K562 (cell line): ENCODE results near the gene INMT. TPM values are rescaled to one million over a fixed set of nuclear protein-coding genes. Genes with fewer than 3 reads are reported as not detected.

Experiments used
- ATAC-seq: fragments of 200-7000 bp; cut with Tn5 transposase; 3 replicates; pipeline ENCODE4 v1.9.1; 2020; ENCODE audit warnings: moderate library complexity
- BruUV-seq: library from RNA; stranded (reverse); fragments of 400-500 nt; replicated peaks from 2 replicates; lab custom pipeline; 2021; lab: Mats Ljungman, UMichigan
- CTCF ChIA-PET: fragments of 300-600 bp; formaldehyde crosslinking; extraction: SDS; loops from one replicate; lab custom pipeline; 2021; ENCODE audit warnings: low intra/inter-chr PET ratio; lab: Yijun Ruan, JAX
- POLR2A ChIA-PET: fragments of 300-600, 350-650 bp; sonication (Branson Sonifier 250); formaldehyde crosslinking; extraction: SDS; loops from one replicate; lab custom pipeline; 2021; ENCODE audit warnings: antibody characterized with exemption, inconsistent platforms; lab: Yijun Ruan, JAX
- DNase-seq, 4 experiments: peaks; one replicate each; pipeline versions ENCODE4 v3.0.0 to v3.0.0-alpha.2; 2011 to 2018; ENCODE audit warnings: low spot score in 3 of 4, mixed read lengths in 3 of 4; ENCODE audit errors: extremely low read depth in 1 of 4
- FAIRE-seq: peaks from 2 replicates; lab custom pipeline; 2011; peaks lifted over from hg19 to GRCh38; lab: Jason Lieb, UNC
- H2AFZ ChIP-seq: 2 replicates; pipeline ENCODE4 v1.6.0; 2011; ENCODE audit warnings: low read depth, low read length, control low read depth, inconsistent platforms
- H3K27ac ChIP-seq: fragments of 200-600 bp; 3 replicates; pipeline ENCODE4 v1.8.0; 2011; ENCODE audit warnings: low read depth, mild to moderate bottlenecking, control low read depth, inconsistent platforms, low read length, moderate library complexity, mixed read lengths; ENCODE audit errors: extremely low read depth
- H3K27me3 ChIP-seq, 2 experiments: fragments of 300-600 bp in 1 of 2; 2 replicates in 1 of 2; 3 replicates in 1 of 2; pipeline versions ENCODE4 v1.6.0 to v1.8.0; 2011; ENCODE audit warnings: inconsistent platforms in 2 of 2, low read length in 2 of 2, mild to moderate bottlenecking in 1 of 2, mixed read lengths in 1 of 2, moderate library complexity in 1 of 2; ENCODE audit not compliant: control insufficient read depth in 2 of 2, insufficient read depth in 2 of 2
- H3K36me3 ChIP-seq: fragments of 300-600 bp; 3 replicates; pipeline ENCODE4 v1.8.0; 2011; ENCODE audit warnings: mild to moderate bottlenecking, low read length, inconsistent platforms; ENCODE audit not compliant: control insufficient read depth, insufficient read depth
- H3K4me1 ChIP-seq, 2 experiments: fragments of 200-600 bp in 1 of 2; replicated peaks in 1 of 2; 2 replicates in 1 of 2; 3 replicates in 1 of 2; pipeline versions ENCODE4 v1.5.1 to v1.8.0; 2011; ENCODE audit warnings: inconsistent platforms in 2 of 2, low read length in 2 of 2, mild to moderate bottlenecking in 1 of 2, mixed read lengths in 1 of 2, moderate library complexity in 1 of 2; ENCODE audit not compliant: control insufficient read depth in 2 of 2, insufficient read depth in 2 of 2
- H3K4me2 ChIP-seq: 2 replicates; pipeline ENCODE4 v1.6.1; 2011; ENCODE audit warnings: low read length, control low read depth, inconsistent platforms, mixed read lengths; ENCODE audit not compliant: insufficient read depth
- H3K4me3 ChIP-seq: fragments of 200-600 bp; sonication (generic), shearing (Covaris generic); 2 replicates; pipeline ENCODE4 v1.5.1; 2016; ENCODE audit warnings: control low read depth, inconsistent platforms
- H3K79me2 ChIP-seq: fragments of 200-600 bp; 3 replicates; pipeline ENCODE4 v1.8.0; 2011; ENCODE audit warnings: low read length, inconsistent platforms; ENCODE audit not compliant: control insufficient read depth, insufficient read depth
- H3K9ac ChIP-seq, 2 experiments: 2 replicates each; pipeline versions ENCODE4 v1.6.0 to v1.6.1; 2011; ENCODE audit warnings: low read depth in 2 of 2, low read length in 2 of 2, control low read depth in 1 of 2, inconsistent platforms in 1 of 2, mild to moderate bottlenecking in 1 of 2, mixed read lengths in 1 of 2; ENCODE audit not compliant: insufficient read depth in 1 of 2
- H3K9me1 ChIP-seq: one replicate; pipeline ENCODE4 v1.6.0; 2011; ENCODE audit warnings: inconsistent platforms, mild to moderate bottlenecking, low read length, moderate library complexity; ENCODE audit not compliant: control insufficient read depth, insufficient read depth
- H3K9me3 ChIP-seq: replicated peaks from 2 replicates; pipeline ENCODE4 v1.5.1; 2011; ENCODE audit warnings: low read depth, low read length, inconsistent platforms; ENCODE audit not compliant: control insufficient read depth, insufficient read depth
- H4K20me1 ChIP-seq: replicated peaks from 2 replicates; pipeline ENCODE4 v1.6.1; 2011; ENCODE audit warnings: low read length, inconsistent platforms, mixed read lengths; ENCODE audit not compliant: control insufficient read depth, insufficient read depth
- CEBPB ChIP-seq: fragments of 450-650 bp; IDR thresholded peaks from 2 replicates; pipeline ENCODE4 v1.6.1; 2016; ENCODE audit warnings: missing genetic modification characterization, missing compliant biosample characterization
- HNRNPLL ChIP-seq: fragments of 200-400 bp; formaldehyde crosslinking; IDR thresholded peaks from 2 replicates; pipeline ENCODE4 v1.6.1; 2017; ENCODE audit warnings: low read length, low read depth, mild to moderate bottlenecking; ENCODE audit not compliant: poor library complexity, severe bottlenecking
- RAD21 ChIP-seq, 2 experiments: fragments of 250-450 bp in 1 of 2; fragments of 450-650 bp in 1 of 2; sonication (Bioruptor Pico) in 1 of 2; formaldehyde crosslinking in 1 of 2; IDR thresholded peaks in 1 of 2; conservative IDR thresholded peaks in 1 of 2; 2 replicates each; pipeline versions ENCODE4 v1.4.0 to v1.8.0; 2020 to 2022; ENCODE audit warnings: mild to moderate bottlenecking in 2 of 2, moderate library complexity in 1 of 2
- RBM39 ChIP-seq: fragments of 200-400 bp; formaldehyde crosslinking; optimal IDR thresholded peaks from 2 replicates; pipeline ENCODE3; 2018; ENCODE audit warnings: low read depth, low read length
- SMAD4 ChIP-seq: fragments of 250-450 bp; sonication (Bioruptor Pico); conservative IDR thresholded peaks from 2 replicates; pipeline ENCODE4 v1.8.0; 2021; ENCODE audit warnings: inconsistent platforms, mild to moderate bottlenecking, moderate library complexity
- SP2 ChIP-seq: IDR thresholded peaks from 2 replicates; pipeline ENCODE4 v1.6.1; 2011; ENCODE audit warnings: mild to moderate bottlenecking, low read depth, low read length, moderate library complexity; ENCODE audit not compliant: poor library complexity, severe bottlenecking; ENCODE audit errors: extremely low read depth
- ZC3H4 ChIP-seq: sonication (generic); formaldehyde crosslinking; IDR thresholded peaks from 2 replicates; pipeline ENCODE4 v1.9.0; 2021; ENCODE audit warnings: missing genetic modification reagents, borderline replicate concordance
- WGBS: fragments of 100-300 bp; shearing (Covaris generic); methylation state at CpG from one replicate; pipeline ENCODE4 v1.1.6; 2016; ENCODE audit warnings: low coverage, mixed read lengths; ENCODE audit not compliant: insufficient coverage; ENCODE audit errors: missing lambda C conversion rate; 5-methylcytosine and 5-hydroxymethylcytosine counted together
- in situ Hi-C: fragments of 300-500 bp; cut with MboI; formaldehyde crosslinking; loops from 4 replicates; pipeline ENCODE4 v1.15.0; 2018; ENCODE audit warnings: inconsistent platforms, mixed read lengths
- intact Hi-C: fragments of 100-400 bp; cut with micrococcal nuclease; formaldehyde crosslinking; loops from 2 replicates; pipeline ENCODE4 v1.14.2; 2022
- polyA plus RNA-seq, 8 experiments: library from polyadenylated mRNA; depleted of rRNA in 4 of 8; stranded (reverse) in 5 of 8; unstranded in 3 of 8; fragments of >200 nt; fragmentation: Nextera tagmentation in 2 of 8; fragmentation: Illumina TruSeq in 1 of 8; extraction: Ambion mirVana in 2 of 8; extraction: Trizol in 1 of 8; gene quantifications; 2 replicates each; pipeline versions ENCODE4 v1.2.1 to v1.2.3, GENCODE V29; 2011 to 2014; ENCODE audit warnings: inconsistent platforms in 1 of 8, missing spikeins in 1 of 8
- total RNA-seq, 7 experiments: library from RNA; depleted of rRNA in 6 of 7; stranded (reverse); fragments of >200 nt in 6 of 7; fragmentation: Illumina TruSeq in 2 of 7; extraction: Trizol in 2 of 7; gene quantifications; 2 replicates each; pipeline versions ENCODE4 v1.2.1 to v1.2.3, GENCODE V29; 2011 to 2021; ENCODE audit warnings: low replicate concordance in 1 of 7
- TF ChIP-seq, protein P1 (sequence below), 2 experiments: fragments of 450-650 bp; IDR thresholded peaks; 2 replicates each; pipeline ENCODE4 v1.6.1; 2018; ENCODE audit warnings: mild to moderate bottlenecking in 2 of 2, low read depth in 1 of 2; ENCODE audit not compliant: partially characterized antibody in 2 of 2

Gene INMT
- total and polyA plus RNA-seq, 9 of the 15 experiments (the other 6 are each of a cell fraction or from before 2014, with no cell fraction given) = 0.04 to 0.27 TPM; not detected in 7

DNA sequence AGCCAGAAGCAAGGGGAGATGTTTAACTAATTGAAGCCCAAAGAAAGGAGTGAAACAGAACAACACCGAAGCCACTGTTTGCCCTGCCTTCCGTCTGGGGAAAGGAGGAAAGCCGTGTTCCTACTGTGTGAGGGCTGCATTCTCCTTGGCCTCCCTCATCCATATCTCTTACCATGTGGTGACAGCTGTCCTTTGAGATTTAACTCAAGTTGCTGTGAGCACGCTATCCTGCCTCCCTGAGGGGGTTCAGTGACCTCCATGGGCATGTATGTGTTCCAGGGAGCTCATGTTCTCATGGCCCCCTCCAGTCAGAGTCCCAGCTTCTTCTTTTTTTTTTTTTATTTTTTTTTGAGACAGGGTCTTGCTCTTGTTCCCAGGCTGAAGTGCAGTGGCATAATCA is 43.5 kb upstream of the INMT start (continued):
- TF ChIP-seq HNRNPLL (no peak), SP2 (no peak), RAD21 (CRISPR knock-in tag; conservative IDR thresholded peaks at IDR 0.05 in 1 of 2, IDR thresholded peaks at IDR 0.05 in 1 of 2) (no peak), SMAD4 (CRISPR knock-in tag) (no peak), ZC3H4 (CRISPR knock-in tag) (no peak)

DNA sequence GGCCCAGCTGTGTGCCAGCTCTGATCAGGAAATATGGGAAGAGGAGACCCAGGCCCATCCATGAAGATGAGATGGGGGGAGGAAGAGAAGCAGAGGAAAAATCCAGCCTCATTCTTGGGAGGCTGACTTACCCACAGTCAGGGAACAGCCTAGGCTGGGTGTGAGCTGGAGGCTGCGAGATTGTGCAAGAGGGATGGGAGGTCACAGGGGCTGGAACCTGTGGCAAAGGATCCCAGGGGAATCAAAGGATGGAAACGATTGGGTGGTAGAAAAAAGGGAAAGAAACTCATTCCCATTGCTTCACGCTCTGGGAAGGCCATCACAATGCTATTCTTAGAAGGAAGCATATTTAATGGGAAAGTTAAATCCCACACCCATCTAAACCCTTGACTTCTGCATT is 43.0 kb upstream of the INMT start:
- intact Hi-C loops = no loop called here
- FAIRE-seq = no peak
- Histone ChIP-seq H3K9me1 (no peaks in the 10 kb centered on the region), H3K27me3 (peaks cover 18 to 68% of the 10 kb centered on the region in 2 experiments; a peak in 4 of 5 replicates)
- in situ Hi-C loops = no loop called here
- TF ChIP-seq, protein P1, sequence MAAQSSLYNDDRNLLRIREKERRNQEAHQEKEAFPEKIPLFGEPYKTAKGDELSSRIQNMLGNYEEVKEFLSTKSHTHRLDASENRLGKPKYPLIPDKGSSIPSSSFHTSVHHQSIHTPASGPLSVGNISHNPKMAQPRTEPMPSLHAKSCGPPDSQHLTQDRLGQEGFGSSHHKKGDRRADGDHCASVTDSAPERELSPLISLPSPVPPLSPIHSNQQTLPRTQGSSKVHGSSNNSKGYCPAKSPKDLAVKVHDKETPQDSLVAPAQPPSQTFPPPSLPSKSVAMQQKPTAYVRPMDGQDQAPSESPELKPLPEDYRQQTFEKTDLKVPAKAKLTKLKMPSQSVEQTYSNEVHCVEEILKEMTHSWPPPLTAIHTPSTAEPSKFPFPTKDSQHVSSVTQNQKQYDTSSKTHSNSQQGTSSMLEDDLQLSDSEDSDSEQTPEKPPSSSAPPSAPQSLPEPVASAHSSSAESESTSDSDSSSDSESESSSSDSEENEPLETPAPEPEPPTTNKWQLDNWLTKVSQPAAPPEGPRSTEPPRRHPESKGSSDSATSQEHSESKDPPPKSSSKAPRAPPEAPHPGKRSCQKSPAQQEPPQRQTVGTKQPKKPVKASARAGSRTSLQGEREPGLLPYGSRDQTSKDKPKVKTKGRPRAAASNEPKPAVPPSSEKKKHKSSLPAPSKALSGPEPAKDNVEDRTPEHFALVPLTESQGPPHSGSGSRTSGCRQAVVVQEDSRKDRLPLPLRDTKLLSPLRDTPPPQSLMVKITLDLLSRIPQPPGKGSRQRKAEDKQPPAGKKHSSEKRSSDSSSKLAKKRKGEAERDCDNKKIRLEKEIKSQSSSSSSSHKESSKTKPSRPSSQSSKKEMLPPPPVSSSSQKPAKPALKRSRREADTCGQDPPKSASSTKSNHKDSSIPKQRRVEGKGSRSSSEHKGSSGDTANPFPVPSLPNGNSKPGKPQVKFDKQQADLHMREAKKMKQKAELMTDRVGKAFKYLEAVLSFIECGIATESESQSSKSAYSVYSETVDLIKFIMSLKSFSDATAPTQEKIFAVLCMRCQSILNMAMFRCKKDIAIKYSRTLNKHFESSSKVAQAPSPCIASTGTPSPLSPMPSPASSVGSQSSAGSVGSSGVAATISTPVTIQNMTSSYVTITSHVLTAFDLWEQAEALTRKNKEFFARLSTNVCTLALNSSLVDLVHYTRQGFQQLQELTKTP (IDR thresholded peaks at IDR 0.05; ENCODE audit: low read depth in 1 of 2, partially characterized antibody in 2 of 2) = no peak
- TF ChIP-seq RBM39 (no peak), CEBPB (tag) (peak; percentile 35; the same call in 1 of the 2 replicates)
- TF ChIP-seq, all 486 proteins: peak for 1
- 2% methylated on average over 3 of the region's 3 CpGs for WGBS
- H3K9ac ChIP-seq = no peak overlapping the region
- no peaks in the 10 kb centered on the region for H3K79me2 ChIP-seq
- no peaks in the 10 kb centered on the region for H3K36me3 ChIP-seq
- H2AFZ ChIP-seq = no peak overlapping the region
- no peak for ATAC-seq
- no peak overlapping the region for H3K27ac ChIP-seq
- 0 out of 2 replicates have a peak, but pooled peaks cover 2% of the 10 kb centered on the region for H4K20me1 ChIP-seq
- DNase-seq = no peak
- H3K9me3 ChIP-seq = no peaks in the 10 kb centered on the region
- CTCF ChIA-PET = no interaction called here
- H3K4me3 ChIP-seq = no peak overlapping the region
- POLR2A ChIA-PET = interaction anchor here (0.6 to 2.2 kb wide), 2 partner anchors 10 to 755 kb away, joined by 3 to 5 read pairs; no protein-coding TSS in a partner anchor
- peaks cover 2 to 4% of the 10 kb centered on the region in 2 experiments; a peak in 3 of 5 replicates for H3K4me1 ChIP-seq
- no TSS peak for BruUV-seq
- no peak overlapping the region for H3K4me2 ChIP-seq
